HepG2 (cell line): ENCODE results near the gene YTHDF1. TPM values are rescaled to one million over a fixed set of nuclear protein-coding genes. Genes with fewer than 3 reads are reported as not detected.
A peak's percentile ranks its signal among the peaks of the same experiment; 100 is the strongest.

Experiments
- ATAC-seq: fragments of 200-7000 bp; cut with Tn5 transposase; 3 replicates; pipeline ENCODE4 v1.9.1; 2020; ENCODE audit warnings: mild to moderate bottlenecking, moderate library complexity
- BruUV-seq: library from RNA; stranded (reverse); fragments of 400-500 nt; replicated peaks from 2 replicates; lab custom pipeline; 2021; lab: Mats Ljungman, UMichigan
- CTCF ChIA-PET: fragments of 300-600 bp; formaldehyde crosslinking; extraction: SDS; loops from one replicate; lab custom pipeline; 2021; ENCODE audit warnings: low total read pairs, inconsistent platforms, low intra/inter-chr PET ratio; lab: Yijun Ruan, JAX
- POLR2A ChIA-PET: fragments of 350-600 bp; sonication (Branson Sonifier 250); formaldehyde crosslinking; loops from one replicate; lab custom pipeline; 2020; ENCODE audit warnings: antibody characterized with exemption, inconsistent platforms; lab: Yijun Ruan, JAX
- DNase-seq: peaks from one replicate; pipeline ENCODE4 v3.0.0-alpha.2; 2015; ENCODE audit warnings: low spot score
- FAIRE-seq: peaks from 3 replicates; lab custom pipeline; 2011; peaks lifted over from hg19 to GRCh38; lab: Jason Lieb, UNC
- H2AFZ ChIP-seq: one replicate; pipeline ENCODE4 v1.6.1; 2011; ENCODE audit warnings: low read length, inconsistent platforms
- H3K27ac ChIP-seq: fragments of 300-600 bp; 3 replicates; pipeline ENCODE4 v1.8.0; 2011; ENCODE audit warnings: mixed run types, mild to moderate bottlenecking, mixed read lengths, low read length, inconsistent platforms; ENCODE audit not compliant: insufficient read depth; ENCODE audit errors: extremely low read length
- H3K27me3 ChIP-seq, 2 experiments: fragments of 200-600 bp in 1 of 2; 2 replicates in 1 of 2; 3 replicates in 1 of 2; pipeline versions ENCODE4 v1.6.0 to v1.8.0; 2011; ENCODE audit warnings: low read length in 2 of 2, mild to moderate bottlenecking in 2 of 2, moderate library complexity in 2 of 2, inconsistent platforms in 1 of 2; ENCODE audit not compliant: insufficient read depth in 2 of 2, control insufficient read depth in 1 of 2
- H3K36me3 ChIP-seq, 2 experiments: fragments of 200-600 bp in 1 of 2; replicated peaks in 1 of 2; 2 replicates in 1 of 2; 3 replicates in 1 of 2; pipeline versions ENCODE4 v1.5.1 to v1.8.0; 2011; ENCODE audit warnings: low read length in 2 of 2, inconsistent platforms in 1 of 2; ENCODE audit not compliant: insufficient read depth in 2 of 2, control insufficient read depth in 1 of 2
- H3K4me1 ChIP-seq: 2 replicates; pipeline ENCODE4 v1.5.1; 2012; ENCODE audit warnings: low read length, inconsistent platforms; ENCODE audit not compliant: insufficient read depth
- H3K4me2 ChIP-seq: 2 replicates; pipeline ENCODE4 v1.6.0; 2011; ENCODE audit warnings: low read depth, low read length, inconsistent platforms
- H3K4me3 ChIP-seq, 3 experiments: fragments of 200-600 bp in 1 of 3; sonication (generic), shearing (Covaris generic) in 1 of 3; replicated peaks in 1 of 3; 2 replicates each; pipeline ENCODE4 v1.5.1; 2011 to 2016; ENCODE audit warnings: low read length in 3 of 3, inconsistent platforms in 2 of 3, low read depth in 2 of 3, mild to moderate bottlenecking in 2 of 3, control low read depth in 1 of 3, mixed read lengths in 1 of 3; ENCODE audit not compliant: insufficient read depth in 1 of 3
- H3K79me2 ChIP-seq: one replicate; pipeline ENCODE4 v1.6.1; 2011; ENCODE audit warnings: low read length, inconsistent platforms; ENCODE audit not compliant: insufficient read depth
- H3K9ac ChIP-seq: 2 replicates; pipeline ENCODE4 v1.6.0; 2011; ENCODE audit warnings: mild to moderate bottlenecking, low read depth, low read length, inconsistent platforms; ENCODE audit not compliant: insufficient read depth
- H3K9me3 ChIP-seq: 2 replicates; pipeline ENCODE4 v1.5.1; 2012; ENCODE audit warnings: mild to moderate bottlenecking, low read length
- H4K20me1 ChIP-seq: 2 replicates; pipeline ENCODE4 v1.6.0; 2011; ENCODE audit warnings: inconsistent platforms, mild to moderate bottlenecking, low read length, moderate library complexity; ENCODE audit not compliant: insufficient read depth
- CREB1 ChIP-seq, 2 experiments: fragments of 450-650 bp in 1 of 2; IDR thresholded peaks; 2 replicates each; pipeline ENCODE4 v1.6.1; 2016 to 2017; ENCODE audit warnings: control low read depth in 1 of 2, mild to moderate bottlenecking in 1 of 2, missing compliant biosample characterization in 1 of 2, missing genetic modification characterization in 1 of 2
- GATA4 ChIP-seq: sonication (generic); IDR thresholded peaks from 2 replicates; pipeline ENCODE4 v1.6.1; 2016; ENCODE audit warnings: antibody characterized with exemption, low read depth, borderline replicate concordance
- MED1 ChIP-seq: sonication (generic); formaldehyde crosslinking; IDR thresholded peaks from 2 replicates; pipeline ENCODE4 v1.4.0; 2020; ENCODE audit warnings: missing genetic modification reagents
- SKIL ChIP-seq: sonication (generic); formaldehyde crosslinking; IDR thresholded peaks from 2 replicates; pipeline ENCODE4 v1.8.0; 2022; ENCODE audit warnings: missing genetic modification reagents, mild to moderate bottlenecking, moderate library complexity, borderline replicate concordance
- UBTF ChIP-seq: sonication (generic); formaldehyde crosslinking; IDR thresholded peaks from 2 replicates; pipeline ENCODE4 v1.4.0; 2020; ENCODE audit warnings: mild to moderate bottlenecking, missing genetic modification reagents
- ZNF136 ChIP-seq: sonication (generic); formaldehyde crosslinking; IDR thresholded peaks from 2 replicates; pipeline ENCODE4 v1.8.1; 2022; ENCODE audit warnings: low read depth, mild to moderate bottlenecking, moderate library complexity, missing genetic modification reagents
- ZNF367 ChIP-seq: sonication (generic); formaldehyde crosslinking; IDR thresholded peaks from 2 replicates; pipeline ENCODE4 v1.4.0; 2020; ENCODE audit warnings: missing genetic modification reagents, borderline replicate concordance
- ZNF501 ChIP-seq: sonication (generic); formaldehyde crosslinking; IDR thresholded peaks from 2 replicates; pipeline ENCODE4 v1.5.1; 2020; ENCODE audit warnings: mild to moderate bottlenecking, moderate library complexity, missing genetic modification reagents
- ZNF670 ChIP-seq: sonication (generic); formaldehyde crosslinking; IDR thresholded peaks from 2 replicates; pipeline ENCODE4 v1.8.0; 2022; ENCODE audit warnings: mild to moderate bottlenecking, missing genetic modification reagents, borderline replicate concordance
- ZNF687 ChIP-seq: sonication (generic); formaldehyde crosslinking; IDR thresholded peaks from 2 replicates; pipeline ENCODE4 v1.5.1; 2020; ENCODE audit warnings: mild to moderate bottlenecking, missing genetic modification reagents, moderate library complexity
- WGBS: methylation state at CpG from one replicate; pipeline ENCODE4 v1.1.6; 2017; ENCODE audit warnings: low lambda C conversion rate; 5-methylcytosine and 5-hydroxymethylcytosine counted together
- in situ Hi-C: cut with HindIII; loops from 2 replicates; pipeline ENCODE4 v1.10.0; 2017; ENCODE audit warnings: low pct_unique_long_range_greater_than_20kb; ENCODE audit not compliant: extremely low pct_ligation_motif_present
- intact Hi-C: fragments of 100-400 bp; cut with micrococcal nuclease; formaldehyde crosslinking; loops from one replicate; pipeline ENCODE4 v1.10.0; 2022; ENCODE audit not compliant: unreplicated experiment
- polyA plus RNA-seq, 8 experiments: library from polyadenylated mRNA; depleted of rRNA in 3 of 8; stranded (reverse) in 7 of 8; unstranded in 1 of 8; fragments of >200 nt; fragmentation: Illumina TruSeq in 4 of 8; extraction: Trizol in 4 of 8; gene quantifications; 2 replicates each; pipeline versions ENCODE4 v1.2.1 to v1.2.3, GENCODE V29; 2011 to 2016; ENCODE audit warnings: low read depth in 4 of 8, missing spikeins in 1 of 8, mixed read lengths in 1 of 8; ENCODE audit not compliant: insufficient read depth in 1 of 8
- total RNA-seq, 5 experiments: library from RNA; depleted of rRNA; stranded (reverse); fragments of >200 nt; fragmentation: Illumina TruSeq; extraction: Trizol; gene quantifications; 2 replicates each; pipeline ENCODE4 v1.2.3, GENCODE V29; 2016; ENCODE audit warnings: low read depth in 1 of 5
- TF ChIP-seq, protein P1 (sequence below): fragments of 450-650 bp; IDR thresholded peaks from 2 replicates; pipeline ENCODE4 v1.6.1; 2016

YTHDF1 gene
- total and polyA plus RNA-seq, 2 of the 13 experiments (the other 11 are each of a cell fraction or from before 2014, with no cell fraction given), result 34.5 to 37.7 TPM

GRCh38 chr20:63186084-63186483 is 29.8 kb downstream of the YTHDF1 start:
- Histone ChIP-seq H3K4me1 (no peaks in the 10 kb centered on the region), H3K4me3 (no peak overlapping the region), H3K9ac (no peak overlapping the region), H2AFZ (no peak overlapping the region), H3K9me3 (no peaks in the 10 kb centered on the region), H3K27ac (no peak overlapping the region), H3K4me2 (no peak overlapping the region), H4K20me1 (peaks cover 2% of the 10 kb centered on the region; the same call in 1 of the 2 replicates), H3K79me2 (no peaks in the 10 kb centered on the region), H3K36me3 (no peaks in the 10 kb centered on the region), H3K27me3 (peaks cover 2 to 20% of the 10 kb centered on the region in 2 experiments; a peak in 2 of 5 replicates)
- FAIRE-seq, result no peak
- ATAC-seq, result no peak
- ChIA-PET POLR2A (no interaction called here), CTCF (no interaction called here)
- WGBS, result 49% methylated on average over 8 of the region's 8 CpGs
- intact Hi-C loops, result no loop called here
- BruUV-seq, result no TSS peak
- DNase-seq, result no peak
- in situ Hi-C loops, result no loop called here
- 0 out of 2 replicates have a peak, but pooled peaks have one; percentile 8 for TF ChIP-seq SKIL (CRISPR knock-in tag)
- TF ChIP-seq, protein P1, sequence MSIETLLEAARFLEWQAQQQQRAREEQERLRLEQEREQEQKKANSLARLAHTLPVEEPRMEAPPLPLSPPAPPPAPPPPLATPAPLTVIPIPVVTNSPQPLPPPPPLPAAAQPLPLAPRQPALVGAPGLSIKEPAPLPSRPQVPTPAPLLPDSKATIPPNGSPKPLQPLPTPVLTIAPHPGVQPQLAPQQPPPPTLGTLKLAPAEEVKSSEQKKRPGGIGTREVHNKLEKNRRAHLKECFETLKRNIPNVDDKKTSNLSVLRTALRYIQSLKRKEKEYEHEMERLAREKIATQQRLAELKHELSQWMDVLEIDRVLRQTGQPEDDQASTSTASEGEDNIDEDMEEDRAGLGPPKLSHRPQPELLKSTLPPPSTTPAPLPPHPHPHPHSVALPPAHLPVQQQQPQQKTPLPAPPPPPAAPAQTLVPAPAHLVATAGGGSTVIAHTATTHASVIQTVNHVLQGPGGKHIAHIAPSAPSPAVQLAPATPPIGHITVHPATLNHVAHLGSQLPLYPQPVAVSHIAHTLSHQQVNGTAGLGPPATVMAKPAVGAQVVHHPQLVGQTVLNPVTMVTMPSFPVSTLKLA, result peak; percentile 91
- no peak for TF ChIP-seq ZNF501 (CRISPR knock-in tag)
- TF ChIP-seq MED1 (CRISPR knock-in tag), result no peak
- no peak for TF ChIP-seq CREB1 (IDR thresholded peaks at IDR 0.05)
- no peak for TF ChIP-seq CREB1 (CRISPR knock-in tag; IDR thresholded peaks at IDR 0.05)
- no peak for TF ChIP-seq UBTF (CRISPR knock-in tag)
- TF ChIP-seq ZNF670 (CRISPR knock-in tag), result no peak
- no peak for TF ChIP-seq ZNF687 (CRISPR knock-in tag)
- TF ChIP-seq ZNF367, result no peak
- no peak for TF ChIP-seq ZNF136 (CRISPR knock-in tag)
- no peak for TF ChIP-seq GATA4
